GM23338 (cell line): Measurements from ENCODE around the gene CEP192.

Source experiments
- CREB1 ChIP-seq: fragments of 250-450 bp; sonication (Bioruptor Pico); IDR thresholded peaks from 2 replicates; pipeline ENCODE4 v1.5.0; 2020; ENCODE audit warnings: low read depth, mild to moderate bottlenecking, moderate library complexity
- EZH2 ChIP-seq: fragments of 200-600 bp; sonication (generic); IDR thresholded peaks from one replicate; pipeline ENCODE4 v1.8.0; 2017; ENCODE audit warnings: antibody characterized with exemption, mild to moderate bottlenecking, low read depth; ENCODE audit not compliant: unreplicated experiment
- POLR2AphosphoS5 ChIP-seq: IDR thresholded peaks from 2 replicates; pipeline ENCODE4 v1.6.1; 2016; ENCODE audit warnings: antibody characterized with exemption, low read depth
- REST ChIP-seq: IDR thresholded peaks from one replicate; pipeline ENCODE4 v1.6.1; 2018; ENCODE audit warnings: antibody characterized with exemption; ENCODE audit not compliant: unreplicated experiment
- STAT1 ChIP-seq: IDR thresholded peaks from one replicate; pipeline ENCODE4 v1.6.1; 2016; ENCODE audit warnings: antibody characterized with exemption; ENCODE audit not compliant: unreplicated experiment
- TF ChIP-seq, protein P1 (sequence below), 2 experiments: fragments of 200-600 bp in 1 of 2; sonication (generic) in 1 of 2; conservative IDR thresholded peaks; 2 replicates each; pipeline versions ENCODE4 v1.5.1 to v1.6.1; 2016 to 2017; ENCODE audit warnings: antibody characterized with exemption in 2 of 2, low read depth in 2 of 2, mild to moderate bottlenecking in 2 of 2, moderate library complexity in 1 of 2

DNA sequence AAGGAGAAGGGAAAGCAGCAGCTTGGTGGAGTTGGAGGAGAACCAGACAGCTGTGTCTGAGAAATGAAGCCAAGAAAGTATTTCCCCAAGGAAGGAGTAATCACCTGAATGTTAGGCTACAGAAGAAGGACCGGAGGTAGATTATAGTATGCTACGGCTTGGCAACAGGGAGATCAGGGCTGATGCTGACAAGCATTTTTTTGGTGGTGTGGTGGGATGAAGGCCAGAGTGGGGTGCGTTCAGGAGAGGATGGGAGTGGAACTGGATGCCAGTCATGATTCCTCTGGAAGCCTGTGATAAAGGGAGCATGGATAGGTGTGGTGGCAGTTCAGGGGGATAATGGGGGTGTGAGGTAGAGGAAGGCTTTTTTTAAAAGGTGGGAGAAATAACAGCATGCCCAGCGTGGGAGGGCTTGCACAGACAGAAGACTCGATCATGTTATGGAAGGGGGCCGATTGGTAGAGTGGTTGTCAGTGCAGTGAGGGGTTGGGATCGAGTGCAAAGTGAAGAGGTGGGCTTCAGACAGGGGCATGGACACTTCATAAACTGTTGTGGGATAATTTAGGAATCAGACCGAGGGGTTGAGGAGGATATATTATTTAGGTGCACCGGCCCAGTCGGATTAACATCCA, 5.6 kb downstream of the CEP192 start:
- TF ChIP-seq, protein P1, sequence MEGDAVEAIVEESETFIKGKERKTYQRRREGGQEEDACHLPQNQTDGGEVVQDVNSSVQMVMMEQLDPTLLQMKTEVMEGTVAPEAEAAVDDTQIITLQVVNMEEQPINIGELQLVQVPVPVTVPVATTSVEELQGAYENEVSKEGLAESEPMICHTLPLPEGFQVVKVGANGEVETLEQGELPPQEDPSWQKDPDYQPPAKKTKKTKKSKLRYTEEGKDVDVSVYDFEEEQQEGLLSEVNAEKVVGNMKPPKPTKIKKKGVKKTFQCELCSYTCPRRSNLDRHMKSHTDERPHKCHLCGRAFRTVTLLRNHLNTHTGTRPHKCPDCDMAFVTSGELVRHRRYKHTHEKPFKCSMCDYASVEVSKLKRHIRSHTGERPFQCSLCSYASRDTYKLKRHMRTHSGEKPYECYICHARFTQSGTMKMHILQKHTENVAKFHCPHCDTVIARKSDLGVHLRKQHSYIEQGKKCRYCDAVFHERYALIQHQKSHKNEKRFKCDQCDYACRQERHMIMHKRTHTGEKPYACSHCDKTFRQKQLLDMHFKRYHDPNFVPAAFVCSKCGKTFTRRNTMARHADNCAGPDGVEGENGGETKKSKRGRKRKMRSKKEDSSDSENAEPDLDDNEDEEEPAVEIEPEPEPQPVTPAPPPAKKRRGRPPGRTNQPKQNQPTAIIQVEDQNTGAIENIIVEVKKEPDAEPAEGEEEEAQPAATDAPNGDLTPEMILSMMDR (conservative IDR thresholded peaks at IDR 0.05; ENCODE audit: low read depth in 2 of 2), result no peak
- no peak for TF ChIP-seq EZH2
- TF ChIP-seq CREB1 (CRISPR knock-in tag), result no peak
- TF ChIP-seq POLR2AphosphoS5, result no peak
- TF ChIP-seq REST, result no peak
- TF ChIP-seq STAT1, result no peak
